ENCODE data around the gene CBX4.

GRCh38 chr17:79824893-79825579, 14.2 kb downstream of the CBX4 start:
- TF ChIP-seq ZNF274 (IDR thresholded peaks at IDR 0.05; ENCODE audit: low read depth, low read length): no peak
- TF ChIP-seq SUZ12 (IDR thresholded peaks at IDR 0.05; ENCODE audit: extremely low read depth, insufficient read depth, insufficient read length): no peak
- no peak for TF ChIP-seq YY1 (IDR thresholded peaks at IDR 0.05; ENCODE audit: insufficient read depth, insufficient read length)
